RKO (cell line): ENCODE results near the gene SPINK13.
"Not testable (repeated sequence)": the region's sequence is repeated elsewhere in the genome, so short reads cannot be mapped to it uniquely, and the experiment has no call there.

Source experiments
- DNase-seq: peaks from one replicate; pipeline ENCODE4 v3.0.0-alpha.2; 2016; ENCODE audit warnings: low spot score

The SPINK13 gene, protein sequence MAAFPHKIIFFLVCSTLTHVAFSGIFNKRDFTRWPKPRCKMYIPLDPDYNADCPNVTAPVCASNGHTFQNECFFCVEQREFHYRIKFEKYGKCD

GRCh38 chr5:148268566-148268965, at the start of gene SPINK13:
Gene SPINK13 (plus strand): TSS chr5:148268794. CDS start chr5:148270073, 1,279 bp downstream.
- peak; percentile 87 for DNase-seq

- DNase-seq = no peak
These were observed 47.1 kb upstream of the SPINK13 start for GRCh38 chr5:148221508-148221907.

GRCh38 chr5:148224117-148224742, 44.4 kb upstream of the SPINK13 start:
- peak; percentile 42 for DNase-seq

- DNase-seq = no peak
These were observed 40.1 kb upstream of the SPINK13 start for GRCh38 chr5:148228392-148228984.

DNA sequence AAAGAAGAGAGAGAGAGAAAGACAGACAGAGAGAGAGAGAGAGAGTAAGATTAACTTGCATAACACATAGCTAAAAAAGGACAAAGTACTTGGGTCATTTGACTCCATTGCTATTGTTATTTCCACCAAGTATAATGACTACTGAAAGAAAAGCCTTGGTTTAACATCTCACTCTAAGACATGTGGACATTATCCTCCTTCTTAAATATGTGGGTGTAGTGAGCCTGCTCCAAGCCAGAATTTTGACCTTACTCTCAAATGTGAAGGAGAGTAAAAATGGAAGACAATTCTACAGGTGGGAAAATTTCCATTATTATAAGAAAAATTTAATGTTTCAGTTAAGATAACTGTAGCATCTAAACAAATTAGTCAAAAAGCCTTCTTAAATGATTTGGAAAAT, 38.8 kb upstream of the SPINK13 start:
- no peak for DNase-seq

DNA sequence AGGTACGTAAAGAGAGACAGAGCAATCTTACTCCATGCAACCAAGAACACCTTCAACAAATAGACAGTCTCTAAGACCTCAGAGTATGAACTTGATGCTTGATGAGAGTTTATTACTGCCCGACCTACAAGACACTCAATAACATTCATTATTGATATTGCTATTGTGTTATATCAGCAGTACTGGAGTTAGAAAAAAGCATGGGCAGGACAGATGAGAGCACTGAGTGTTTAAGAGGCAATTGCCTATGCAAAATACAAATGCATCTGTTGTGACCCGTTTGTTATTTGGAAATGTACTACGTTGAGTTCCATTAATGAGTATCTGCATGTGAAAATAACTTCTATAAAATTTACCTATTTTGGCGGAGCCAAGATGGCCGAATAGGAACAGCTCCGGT, 38.4 kb upstream of the SPINK13 start:
- no peak for DNase-seq

DNA sequence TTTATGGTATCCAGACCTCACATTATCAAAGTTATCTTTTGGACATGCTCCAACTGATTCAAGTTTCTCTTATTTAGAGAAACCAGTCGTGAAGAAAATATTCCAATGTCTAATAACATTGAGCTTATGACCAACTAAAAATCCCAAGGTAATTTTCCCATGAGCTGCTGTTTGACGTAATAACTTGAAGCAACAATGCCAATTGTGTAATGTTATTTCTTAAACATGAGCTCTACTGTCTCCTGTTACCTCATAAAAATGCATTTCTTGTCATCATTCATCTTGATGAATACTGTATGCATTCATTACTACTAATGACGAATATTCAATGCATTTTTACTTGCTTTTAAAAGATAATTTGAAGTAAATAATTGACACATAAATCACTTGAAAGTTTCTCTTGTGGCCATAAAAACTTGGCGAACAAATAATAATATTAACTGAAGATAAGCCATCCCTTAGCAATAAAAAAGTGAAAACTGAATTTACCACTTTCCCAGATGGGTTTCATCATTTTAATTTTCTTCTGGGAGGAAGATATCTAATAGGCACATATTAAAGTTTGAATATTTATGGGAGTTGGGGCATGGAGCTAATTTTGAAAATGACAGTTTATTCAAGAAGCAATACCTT, 30.7 kb upstream of the SPINK13 start:
- DNase-seq = no peak

DNA sequence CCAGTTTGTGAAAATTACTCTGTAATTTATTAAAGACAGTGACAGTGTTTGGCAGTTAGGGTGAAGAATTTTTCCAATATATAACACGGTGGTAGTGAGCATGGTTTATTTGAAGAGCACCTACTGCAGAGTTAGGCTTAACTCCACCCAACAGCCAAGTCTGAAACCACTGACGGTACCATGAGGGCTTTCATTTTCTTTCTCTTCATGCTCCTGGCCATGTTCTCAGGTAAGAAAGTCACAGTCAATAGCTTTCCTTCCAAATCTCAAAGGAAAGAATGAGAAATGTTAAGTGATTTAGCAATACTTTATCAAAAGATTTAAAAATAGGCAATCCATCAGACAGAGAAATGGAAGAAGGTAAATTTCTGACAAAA, 30.2 kb upstream of the SPINK13 start, which contains the start of gene MARCOL:
TSS of gene MARCOL (plus strand) at position 108 of the 377 bp plus-strand sequence. CDS start at position 181, 73 bp downstream.
- no peak for DNase-seq

DNA sequence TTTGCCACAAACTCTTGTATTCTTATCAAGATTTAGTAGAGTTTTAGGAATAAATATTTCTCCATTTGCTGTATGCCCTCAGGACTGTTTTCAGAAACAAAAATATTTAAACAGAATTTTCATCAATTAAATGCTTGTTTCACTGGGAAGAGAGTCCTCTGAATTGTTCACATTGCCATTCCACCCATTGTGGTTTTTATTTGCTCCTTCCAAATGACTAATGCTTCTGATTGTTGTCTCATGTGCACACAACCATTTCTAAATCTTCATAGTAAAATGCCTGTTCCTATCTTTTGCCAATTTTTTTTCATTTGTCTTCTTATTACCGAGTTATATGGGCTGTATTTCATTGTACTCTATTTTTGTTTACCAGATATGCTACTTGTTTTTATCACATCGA, 19.7 kb upstream of the SPINK13 start:
- DNase-seq = no peak

- DNase-seq = no peak
These were observed 13.1 kb upstream of the SPINK13 start for GRCh38 chr5:148255456-148255855.

DNA sequence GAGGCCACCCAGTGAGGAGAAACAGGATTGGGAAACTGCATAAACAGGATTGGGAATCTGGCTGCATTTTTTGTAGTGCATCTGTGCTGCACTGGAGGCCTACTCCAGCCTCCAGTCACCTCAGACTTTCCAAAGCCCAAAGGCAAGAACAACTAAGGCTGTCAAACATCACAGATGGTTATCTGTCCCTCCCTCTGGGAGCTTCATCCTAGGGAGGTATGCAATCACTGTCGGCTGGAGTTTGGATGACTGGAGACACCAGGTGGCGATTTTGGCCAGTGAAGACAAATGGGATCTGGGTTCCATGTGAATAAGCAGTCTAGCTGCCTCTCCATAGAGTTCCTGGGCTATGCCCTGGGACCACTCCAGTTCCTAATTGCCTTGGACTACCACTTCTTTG, 9.3 kb upstream of the SPINK13 start:
- no peak for DNase-seq

DNA sequence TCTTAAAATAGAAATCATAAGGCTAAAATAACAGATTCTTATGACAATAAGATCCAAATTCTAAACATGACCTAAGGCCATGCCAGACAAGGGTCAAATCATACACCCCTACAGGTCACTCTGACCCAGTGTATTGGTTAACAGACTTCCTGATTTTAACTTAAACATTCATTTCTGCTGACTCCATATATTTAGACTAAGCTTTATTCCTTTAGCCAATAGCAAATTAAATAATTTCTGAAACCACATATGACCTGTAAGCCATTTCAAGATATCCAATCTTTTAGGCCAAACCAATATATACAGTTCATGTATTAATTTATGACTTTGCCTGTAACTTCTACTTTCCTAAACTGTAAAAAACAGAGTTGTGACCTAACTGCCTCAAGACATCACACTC, 7.4 kb upstream of the SPINK13 start:
- no peak for DNase-seq

DNA sequence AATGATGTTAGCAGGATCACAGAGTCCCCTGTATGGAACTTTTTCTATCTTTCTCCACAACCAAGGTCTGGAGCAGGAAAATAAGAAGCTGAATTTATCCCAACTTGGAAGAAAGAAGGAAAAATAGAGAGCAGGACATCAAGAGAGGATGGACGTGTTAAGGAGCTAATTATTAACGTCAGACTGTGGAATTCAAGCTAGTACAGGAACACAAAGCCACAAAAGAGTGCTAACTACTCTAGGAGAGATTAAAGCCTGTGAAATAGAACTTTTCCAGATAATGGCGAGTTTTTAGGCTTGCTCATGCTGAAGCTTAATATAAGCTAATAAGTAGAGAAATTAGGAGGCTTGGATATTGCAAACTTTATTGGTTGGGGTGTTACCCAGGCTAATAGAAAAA, 632 bp upstream of the SPINK13 start:
- no peak for DNase-seq

- not testable (repeated sequence) for DNase-seq
These were observed 6.5 kb downstream of the SPINK13 start for GRCh38 chr5:148275129-148275528.

DNA sequence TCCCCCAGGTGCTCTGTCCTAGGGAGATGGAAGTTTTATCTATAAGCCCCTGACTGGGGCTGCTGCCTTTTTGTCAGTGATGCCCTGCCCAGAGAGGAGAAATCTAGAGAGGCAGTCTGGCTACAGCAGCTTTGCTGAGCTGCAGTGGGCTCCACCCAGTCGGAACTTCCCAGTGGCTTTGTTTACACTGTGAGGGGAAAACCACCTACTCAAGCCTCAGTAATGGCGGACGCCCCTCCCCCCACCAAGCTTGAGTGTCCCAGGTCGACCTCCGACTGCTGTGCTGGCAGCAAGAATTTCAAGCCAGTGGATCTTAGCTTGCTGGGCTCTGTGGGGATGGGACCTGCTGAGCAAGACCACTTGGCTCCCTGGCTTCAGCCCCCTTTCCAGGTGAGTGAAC, 12.3 kb downstream of the SPINK13 start:
- not testable (repeated sequence) for DNase-seq

DNA sequence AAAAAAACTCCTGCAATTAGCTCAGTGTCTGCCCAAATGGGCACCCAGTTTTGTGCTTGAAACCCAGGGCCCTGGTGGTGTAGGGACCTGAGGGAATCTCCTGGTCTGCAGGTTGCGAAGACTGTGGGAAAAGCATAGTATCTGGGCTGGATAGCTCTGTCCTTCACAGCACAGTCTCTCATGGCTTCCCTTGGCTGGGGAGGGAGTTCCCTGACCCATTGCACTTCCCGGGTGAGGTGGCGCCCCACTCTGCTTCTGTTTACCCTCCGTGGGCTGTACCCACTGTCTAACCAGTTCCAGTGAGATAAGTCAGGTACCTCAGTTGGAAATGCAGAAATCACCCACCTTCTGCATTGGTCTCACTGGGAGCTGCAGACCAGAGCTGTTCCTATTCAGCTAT, 12.7 kb downstream of the SPINK13 start:
- not testable (repeated sequence) for DNase-seq

- peak; percentile 54 for DNase-seq
These were observed 21.9 kb downstream of the SPINK13 start for GRCh38 chr5:148290271-148291195.

DNA sequence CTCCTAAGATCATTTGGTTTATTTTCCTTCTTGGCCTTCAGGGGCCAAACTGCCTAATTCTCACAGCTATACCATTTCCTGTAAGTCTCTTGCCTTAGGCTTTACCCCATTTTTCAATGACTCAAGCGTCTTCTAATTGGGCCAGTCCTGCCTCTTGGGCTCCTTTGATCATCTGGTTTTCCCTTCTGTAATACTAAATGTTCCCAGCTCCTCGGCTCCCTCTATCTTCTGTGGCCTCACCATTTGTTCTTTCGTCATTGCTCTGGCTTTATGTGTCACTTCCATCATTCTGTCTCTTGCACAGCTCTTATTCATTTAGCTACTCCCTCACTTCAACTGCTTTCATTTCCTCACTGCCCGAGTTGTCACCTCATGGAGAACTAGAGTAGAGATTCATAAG, 29.1 kb downstream of the SPINK13 start:
- no peak for DNase-seq

GRCh38 chr5:148306446-148306845, 37.9 kb downstream of the SPINK13 start:
- DNase-seq = peak; percentile 22

DNA sequence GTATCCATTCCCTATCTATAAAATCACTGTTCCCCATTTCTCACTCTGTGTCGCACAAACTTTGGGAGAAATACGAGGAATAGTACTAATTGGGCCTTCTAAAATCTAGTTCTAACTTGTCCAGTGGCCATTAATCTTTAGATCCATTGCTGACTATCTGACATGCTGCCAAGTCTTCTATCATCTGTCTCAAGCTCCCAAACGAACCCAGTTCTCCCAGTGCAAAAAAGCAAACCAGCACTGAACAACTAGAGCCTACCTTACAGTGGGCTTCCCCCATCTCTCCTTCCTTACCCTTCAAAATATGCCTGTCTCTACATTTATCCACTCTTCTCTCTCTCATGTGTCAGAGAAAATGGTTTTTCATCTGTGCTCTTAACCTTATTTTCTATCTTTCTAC, 40.4 kb downstream of the SPINK13 start:
- DNase-seq = no peak

DNA sequence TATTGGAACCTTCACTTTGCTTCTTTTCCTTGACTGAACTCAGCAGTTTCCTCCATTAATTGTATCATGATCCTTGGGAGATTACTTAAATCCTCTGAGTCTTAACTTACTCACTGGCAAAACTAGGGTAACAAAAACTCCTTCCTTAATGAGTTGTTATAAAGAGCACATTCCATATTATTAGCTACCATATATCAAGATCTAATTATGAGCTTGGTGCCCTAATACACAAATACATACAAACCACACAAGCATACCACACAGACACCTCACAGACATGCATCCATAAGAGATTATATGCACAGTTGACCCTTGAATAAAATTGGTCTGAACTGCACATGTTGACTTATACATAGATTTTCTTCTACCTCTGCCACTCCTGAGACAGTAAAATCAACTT, 41.2 kb downstream of the SPINK13 start:
- DNase-seq = no peak

DNA sequence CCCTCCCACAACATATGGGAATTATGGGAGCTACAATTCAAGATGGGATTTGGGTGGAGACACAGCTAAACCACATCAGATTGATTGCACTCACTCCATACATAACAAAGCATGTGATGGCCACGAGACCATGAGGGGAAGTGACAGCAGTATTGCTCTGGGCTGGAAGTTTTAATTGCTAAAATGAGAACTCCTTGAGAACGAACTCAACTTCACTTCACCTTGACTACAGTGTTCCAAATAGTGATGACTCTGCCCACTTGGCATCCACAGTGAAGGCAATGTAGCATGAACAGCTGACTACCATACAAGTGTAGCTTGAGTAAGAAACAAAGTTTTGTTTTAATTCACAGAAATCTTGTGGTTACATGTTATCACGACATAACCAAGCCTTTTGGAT, 42.9 kb downstream of the SPINK13 start:
- DNase-seq = no peak
